NCI-H526 treated with DMSO at 0.1 percent for 48 hours (cell line): Measurements from ENCODE around the gene SDR39U1.

Source experiments
- DNase-seq: peaks from one replicate; lab custom pipeline; 2025; lab: John Stamatoyannopoulos, UW

The SDR39U1 gene

GRCh38 chr14:24390701-24391468 is 51.7 kb downstream of the SDR39U1 start:
- DNase-seq: no peak
